Activated effector memory CD4-positive, alpha-beta T cell treated with anti-CD3 and anti-CD28 coated beads, Interleukin-2, amount 50 U/mL, for 16 hours (primary cell): ENCODE measurements around the gene DNASE2.

Source experiments
- DNase-seq: peaks from one replicate; pipeline ENCODE4 v3.0.0-alpha.2; 2020

The DNASE2 gene

GRCh38 chr19:12828494-12828893, 52.8 kb downstream of the DNASE2 start:
- peak; percentile 67 for DNase-seq

GRCh38 chr19:12825254-12826131, 55.8 kb downstream of the DNASE2 start:
- peak; percentile 72 for DNase-seq
